ENCODE measurements around the gene CTSE.
A peak's percentile ranks its signal among the peaks of the same experiment; 100 is the strongest.
"Not testable (repeated sequence)": the region's sequence is repeated elsewhere in the genome, so short reads cannot be mapped to it uniquely, and the experiment has no call there.

The CTSE gene

GRCh38 chr1:206013026-206013795 is 10.5 kb downstream of the CTSE start:
- DNase-seq, result peak; percentile 12

- DNase-seq, result peak; percentile 51
Measured at GRCh38 chr1:206012086-206012859, 11.4 kb downstream of the CTSE start.

- DNase-seq, result peak; percentile 43
Measured at GRCh38 chr1:206011057-206011456, 12.6 kb downstream of the CTSE start.

DNA sequence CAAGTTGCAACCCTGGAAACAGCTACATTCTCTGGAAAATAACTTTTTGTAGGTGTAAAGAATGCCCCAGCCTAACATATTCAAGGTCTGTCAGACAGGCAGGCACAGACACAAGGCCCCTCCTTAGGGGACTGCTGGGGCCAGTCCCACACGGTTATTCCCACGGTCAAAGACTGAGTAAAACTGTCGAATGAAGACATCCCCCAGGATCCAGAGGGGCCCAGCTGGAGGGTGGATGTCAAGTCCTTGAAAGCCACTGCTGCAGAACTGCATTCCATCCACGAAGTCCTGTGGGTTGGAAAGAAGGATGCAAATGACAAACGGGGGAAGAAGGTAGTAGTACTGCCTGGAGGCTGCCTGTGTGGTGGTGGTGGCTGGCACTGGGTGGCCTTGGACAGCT is 13.6 kb downstream of the CTSE start:
- peak; percentile 10 for DNase-seq

DNA sequence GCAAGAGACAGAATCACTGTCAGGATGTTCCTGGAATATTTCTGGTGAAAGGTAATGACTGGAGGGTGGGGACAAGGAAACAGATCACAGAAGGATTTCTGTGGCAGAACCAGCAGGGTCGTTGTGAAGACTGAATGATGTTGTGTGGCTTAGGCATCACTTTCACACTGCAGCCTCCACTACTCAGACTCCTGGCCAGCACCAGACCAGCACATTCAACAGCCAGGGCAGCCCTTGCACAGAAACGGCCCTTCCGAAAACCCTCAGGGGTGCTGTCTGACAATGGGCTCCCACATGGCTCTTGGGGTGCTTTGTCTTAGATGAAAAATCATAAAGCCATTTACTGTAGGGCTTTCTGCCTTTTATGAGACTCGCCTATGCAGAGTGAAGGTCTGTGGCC is 16.7 kb downstream of the CTSE start:
- peak; percentile 9 for DNase-seq

GRCh38 chr1:206005778-206006180 is 17.9 kb downstream of the CTSE start:
- DNase-seq, result peak; percentile 19

GRCh38 chr1:206005234-206005633 is 18.5 kb downstream of the CTSE start:
- DNase-seq, result peak; percentile 6

DNA sequence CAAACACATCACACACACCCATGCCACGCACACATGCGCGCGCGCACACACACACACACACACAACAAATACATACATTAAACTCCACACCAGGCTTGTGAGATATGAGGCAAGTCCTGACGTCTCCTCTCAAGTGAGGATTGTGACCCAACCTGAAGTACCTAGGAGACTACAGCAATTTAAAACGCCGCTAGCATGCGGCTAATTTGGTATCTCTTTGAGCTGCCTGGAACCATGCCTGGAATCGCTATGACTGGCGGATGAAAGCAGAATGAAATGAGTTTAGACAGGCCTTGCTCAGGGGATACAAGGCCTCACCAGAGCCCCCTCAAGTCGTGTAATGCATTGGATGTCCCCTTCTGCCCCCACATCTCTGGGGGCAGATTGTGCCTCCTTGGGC is 18.9 kb downstream of the CTSE start:
- DNase-seq, result peak; percentile 14

DNA sequence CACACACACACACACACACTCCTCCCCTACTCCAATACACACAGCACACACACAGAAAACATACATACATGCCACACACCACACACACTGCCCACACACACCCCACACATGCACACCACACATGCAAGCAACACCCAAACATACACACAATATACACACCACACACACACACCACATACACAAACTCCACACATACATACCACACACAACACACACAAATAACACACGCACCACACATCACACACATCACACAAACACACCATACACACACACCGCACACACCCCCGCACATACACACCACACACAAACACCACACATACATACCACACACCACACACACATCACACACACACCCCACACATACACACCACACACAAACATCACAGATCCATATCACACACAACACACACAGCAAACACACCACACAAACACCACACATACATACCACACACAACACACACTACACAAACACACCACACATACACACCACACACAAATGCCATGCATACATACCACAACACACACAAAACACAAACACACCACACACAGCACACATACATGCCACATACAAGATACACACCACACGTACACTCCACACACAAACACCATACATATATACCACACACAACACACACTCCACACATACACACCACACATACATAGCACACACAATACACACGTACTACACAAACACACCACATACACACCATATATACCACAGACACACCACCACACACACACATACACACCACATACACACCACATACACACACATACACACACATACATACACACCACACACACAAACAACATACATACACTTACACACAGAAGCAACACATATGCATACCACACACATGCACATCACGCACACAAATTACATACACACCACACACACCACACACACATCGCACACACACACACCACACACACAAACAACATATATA is 19.6 kb downstream of the CTSE start:
- DNase-seq, result no peak

DNA sequence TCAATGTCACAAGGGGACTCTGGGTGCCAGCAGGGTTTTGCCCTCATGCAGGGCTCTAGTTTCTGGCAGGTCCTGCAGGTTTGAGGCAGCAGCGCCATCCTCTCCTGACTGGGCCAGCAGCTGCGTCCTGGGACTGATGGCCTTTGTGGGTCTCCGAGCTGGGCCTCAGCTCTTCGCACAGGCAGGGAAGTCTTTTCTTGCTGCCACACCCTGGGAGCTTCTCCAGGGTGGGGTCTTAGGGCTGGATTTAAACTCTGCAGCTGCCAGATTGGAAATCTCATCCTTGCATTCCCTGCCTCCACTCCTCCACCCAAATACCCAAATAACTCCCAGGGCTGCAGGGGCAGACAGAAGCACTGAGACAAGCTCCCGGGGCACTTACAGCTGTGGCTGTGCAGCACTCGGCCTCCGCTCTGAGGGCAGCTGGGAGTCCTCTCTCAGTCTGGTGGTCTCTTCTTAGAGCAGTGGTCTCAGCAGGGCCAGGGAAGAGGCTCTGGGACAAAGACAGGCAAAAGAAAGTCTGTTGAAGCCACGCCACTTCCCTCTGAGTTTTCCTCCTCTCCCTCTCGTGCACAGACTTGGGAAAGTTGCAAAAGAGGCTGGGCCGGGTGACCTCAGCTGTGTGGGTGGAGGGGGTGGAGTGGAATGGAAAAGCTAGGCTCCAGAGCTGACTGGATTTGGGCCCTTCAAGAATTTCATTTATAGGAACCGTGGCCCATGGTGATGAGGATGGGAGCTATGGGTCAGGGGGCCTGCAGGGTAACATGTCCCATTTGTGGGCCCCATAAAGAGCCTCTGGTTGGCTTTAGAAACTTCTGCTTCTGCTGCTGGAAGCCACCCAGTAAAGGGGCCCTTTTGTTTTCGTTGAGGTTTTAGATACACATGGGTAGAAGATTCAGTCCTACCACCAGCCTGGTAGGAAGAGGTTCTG is 20.6 kb downstream of the CTSE start, which contains the start of gene RAB7B:
Gene RAB7B (minus strand): TSS at position 525 of the 931 bp plus-strand sequence. CDS start 9,260 bp downstream, outside the sequence.
- peak; percentile 25 for DNase-seq

DNA sequence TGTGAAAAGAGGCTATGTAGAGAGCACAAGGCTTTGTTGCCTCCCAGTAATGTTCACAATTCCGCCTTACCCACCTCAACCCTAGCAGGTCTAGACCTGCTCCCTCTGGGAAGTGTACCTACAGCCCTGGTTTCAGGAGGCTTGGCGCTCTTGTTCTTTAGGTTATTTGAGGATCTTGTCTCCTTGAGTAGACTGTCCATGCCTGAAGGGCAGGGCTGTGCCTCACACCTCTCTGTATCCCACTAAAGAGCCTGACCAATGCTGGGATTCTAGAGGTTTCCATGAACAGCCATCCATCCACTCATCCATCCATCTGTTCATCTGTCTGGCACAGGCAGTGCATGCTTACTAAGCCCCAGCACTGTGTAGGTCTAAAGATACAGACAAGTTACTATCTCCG is 21.5 kb downstream of the CTSE start:
- DNase-seq, result peak; percentile 16

DNA sequence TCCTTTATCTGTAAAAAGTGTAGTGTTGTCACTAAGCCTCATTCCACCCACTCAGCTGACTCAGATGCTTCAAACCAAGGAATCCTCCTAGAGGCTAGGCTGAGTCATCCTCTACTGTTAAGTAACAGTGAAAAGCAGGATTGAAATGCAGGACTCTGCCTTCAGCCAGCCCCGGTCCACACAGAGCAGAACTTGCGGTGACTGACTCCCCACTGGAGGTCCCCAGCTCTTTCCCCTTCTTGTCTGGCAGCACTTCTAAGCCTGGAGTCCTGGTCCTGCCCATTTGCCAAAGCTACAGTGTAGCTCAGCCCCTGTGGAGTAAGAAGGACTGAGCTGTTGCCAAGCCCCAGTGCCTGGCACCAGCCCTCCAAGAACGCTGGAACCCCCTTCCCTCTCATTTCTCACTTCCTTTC is 22.2 kb downstream of the CTSE start:
- DNase-seq, result peak; percentile 50

- peak; percentile 64 for DNase-seq
Measured at GRCh38 chr1:206000641-206001339, 22.9 kb downstream of the CTSE start.

DNA sequence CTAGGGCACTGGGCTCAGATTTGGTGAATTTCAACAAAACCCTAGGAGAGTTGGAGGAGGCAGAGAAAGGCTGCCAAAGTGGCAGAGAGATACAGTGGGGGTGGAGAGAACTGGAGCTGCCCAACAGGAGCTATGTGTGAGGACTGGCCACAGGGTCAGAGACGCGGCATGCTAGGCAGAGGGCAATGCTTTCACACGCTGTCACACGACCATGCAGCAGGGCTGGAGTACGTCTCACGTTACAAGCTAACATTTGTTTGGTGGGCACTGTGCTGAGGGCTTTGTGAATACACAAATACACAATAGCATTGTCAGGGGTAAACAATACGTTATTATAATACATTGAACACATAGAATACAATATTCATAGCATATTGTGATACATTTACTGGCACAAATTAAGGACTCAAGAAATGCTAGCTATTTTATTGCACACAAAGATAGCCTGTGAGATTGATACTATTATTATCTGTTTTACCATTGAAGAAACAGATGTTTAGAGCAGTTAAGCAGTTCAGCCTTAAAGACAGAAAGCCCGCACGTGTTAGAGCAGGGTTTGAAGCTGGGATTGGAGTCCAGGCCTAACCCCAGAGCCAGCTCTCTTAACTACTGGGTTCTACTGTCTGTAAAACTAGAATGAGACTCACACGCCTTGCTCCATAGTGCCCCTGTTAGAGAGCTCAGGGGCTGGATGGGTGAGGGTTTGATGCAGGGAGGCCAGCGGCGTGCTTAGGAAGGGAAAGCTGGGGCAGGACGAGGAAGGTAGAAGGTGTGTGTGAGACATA is 25.0 kb downstream of the CTSE start:
- no peak for DNase-seq

- DNase-seq, result not testable (repeated sequence)
Measured at GRCh38 chr1:205996641-205997040, 27.1 kb downstream of the CTSE start.

DNA sequence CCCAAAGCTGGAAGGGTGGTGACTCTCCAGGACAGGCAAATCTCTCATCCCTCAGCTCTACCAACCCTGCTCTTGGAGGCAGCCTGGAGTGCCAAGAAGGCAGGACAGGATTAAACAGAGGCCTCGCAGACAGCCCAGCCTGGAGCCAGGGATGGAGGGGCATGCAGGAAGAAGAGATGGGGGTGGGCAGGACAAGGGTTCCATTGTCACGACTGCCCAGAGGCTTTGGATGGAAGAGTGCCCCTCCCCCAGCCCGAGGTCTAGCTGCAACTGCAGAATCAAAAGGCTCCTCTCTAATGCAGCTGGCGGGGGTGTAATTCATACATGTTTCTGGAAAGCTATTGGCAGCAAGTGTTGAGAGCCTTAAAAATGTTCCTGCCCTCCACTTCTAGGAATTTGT is 29.3 kb downstream of the CTSE start:
- no peak for DNase-seq

DNA sequence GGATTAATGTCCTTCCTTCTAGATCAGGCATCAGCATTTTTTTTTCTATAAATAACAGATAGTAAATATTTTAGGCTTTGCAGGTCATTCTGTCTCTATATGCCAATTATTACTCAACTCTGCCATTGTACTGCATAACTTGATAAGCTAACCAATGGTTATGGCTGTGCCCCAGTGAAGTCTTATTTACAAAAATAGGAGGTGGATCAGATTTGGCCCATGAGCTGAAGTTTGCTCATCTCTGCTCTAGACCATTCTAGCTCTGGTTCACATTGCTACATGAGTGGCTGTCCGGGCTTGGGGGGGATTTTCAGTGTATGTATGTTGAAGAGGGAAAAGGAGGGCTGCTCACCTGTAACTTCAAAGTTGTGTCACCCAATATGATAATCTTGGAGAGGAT is 30.6 kb downstream of the CTSE start:
- no peak for DNase-seq

DNA sequence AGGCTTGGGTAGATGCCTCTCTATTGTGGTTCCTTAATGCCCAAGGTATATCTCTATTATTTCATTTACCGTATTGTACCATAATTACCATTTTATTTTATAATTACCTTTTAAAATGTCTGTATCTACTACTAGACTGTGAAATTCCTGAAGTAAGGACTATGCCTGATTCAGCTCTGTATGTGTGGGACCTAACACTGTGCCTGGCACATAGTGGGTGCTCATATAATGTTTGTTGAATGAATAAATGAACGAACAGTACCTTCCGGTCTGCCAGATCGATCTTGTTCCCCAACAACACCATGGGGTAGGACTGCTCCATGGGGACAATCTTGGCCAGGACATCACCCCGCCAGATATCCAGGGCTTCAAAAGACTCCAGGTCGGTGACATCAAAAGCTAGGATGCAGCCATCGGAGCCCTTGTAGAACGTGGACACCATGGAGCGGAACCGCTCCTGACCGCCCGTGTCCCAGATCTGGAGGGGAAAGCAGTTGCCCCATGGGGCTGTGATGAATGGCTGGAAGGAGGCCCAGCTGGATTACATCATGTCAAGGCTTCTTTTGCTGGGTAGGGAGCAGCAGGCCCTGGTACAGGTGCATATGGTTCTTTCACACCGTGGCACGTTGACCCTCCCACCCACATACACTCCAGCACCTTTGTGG is 31.3 kb downstream of the CTSE start:
- DNase-seq, result no peak

DNA sequence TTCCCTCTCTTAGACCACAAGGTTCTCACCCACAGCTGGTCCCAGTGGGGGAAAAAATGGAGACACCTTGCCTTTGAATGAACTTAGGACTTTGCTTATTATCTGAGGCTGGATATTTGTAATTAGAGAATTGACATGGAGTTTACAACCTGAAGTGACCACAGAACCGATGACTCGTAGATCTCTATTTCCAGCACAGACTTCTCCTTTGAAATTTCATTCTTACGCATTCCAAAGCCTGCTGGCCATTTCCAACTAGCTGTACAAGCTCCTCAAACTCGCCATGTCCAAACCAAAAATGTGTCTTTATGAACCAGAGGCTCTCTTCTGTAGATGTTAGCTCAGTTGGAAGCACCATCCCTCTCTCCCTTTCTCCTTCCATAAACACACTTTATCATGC is 32.5 kb downstream of the CTSE start:
- DNase-seq, result no peak

GRCh38 chr1:205990226-205990625 is 33.5 kb downstream of the CTSE start:
- no peak for DNase-seq
